ENCODE results near the gene RPS25. TPM values are rescaled to one million over a fixed set of nuclear protein-coding genes. Genes with fewer than 3 reads are reported as not detected.
"Not testable (repeated sequence)": the region's sequence is repeated elsewhere in the genome, so short reads cannot be mapped to it uniquely, and the experiment has no call there.

RPS25 gene
- total RNA-seq, 4 donors from 2014 or later: 220 to 1,105 (median 540) TPM

DNA sequence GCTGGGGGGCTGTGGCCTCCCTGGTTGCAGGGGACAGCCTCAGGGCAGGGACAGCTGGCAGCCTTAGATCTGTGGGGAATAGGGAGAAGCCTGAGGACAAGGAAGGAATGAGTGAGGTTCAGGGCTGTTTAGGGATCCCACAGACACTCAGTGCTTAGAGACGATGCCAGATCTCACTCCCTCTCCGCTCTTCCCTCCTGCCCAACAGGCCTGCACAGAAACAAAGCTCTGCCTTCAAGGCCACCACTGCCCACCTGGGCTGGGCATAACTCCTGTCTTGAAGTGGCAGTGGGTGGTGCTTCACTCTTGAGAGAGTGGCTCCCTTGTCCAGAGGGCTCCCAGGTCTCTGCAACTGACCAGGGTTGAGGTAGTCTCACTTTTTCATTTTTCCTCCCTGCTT lies 33.3 kb downstream of the RPS25 start:
- WGBS, 2 donors (ENCODE audit: low coverage in 1 of 2): 84% methylated on average over 2 of the region's 2 CpGs; no CpG with 5 or more reads in 1 of the 2 donors
- in situ Hi-C loops (cut with MboI; ENCODE audit: low pct_ligation_motif_present in 1 of 4, low pct_unique_long_range_greater_than_20kb in 1 of 4, low sequenced_read_pairs in 3 of 4): no loop called here
- Histone ChIP-seq H3K4me1 (peaks cover 0 to 2% (median 0%) of the 10 kb centered on the region in 4 donors), H3K4me3 (no peak overlapping the region), H3K36me3 (no peaks in the 10 kb centered on the region), H3K27me3 (no peaks in the 10 kb centered on the region), H3K27ac (no peak overlapping the region), H3K9me3 (no peaks in the 10 kb centered on the region)
- no peak for DNase-seq
- TF ChIP-seq POLR2AphosphoS5 (IDR thresholded peaks at IDR 0.05) (no peak), EP300 (IDR thresholded peaks at IDR 0.05; ENCODE audit: low read depth) (no peak), POLR2A (IDR thresholded peaks at IDR 0.05) (no peak)
- TF ChIP-seq, protein P1, sequence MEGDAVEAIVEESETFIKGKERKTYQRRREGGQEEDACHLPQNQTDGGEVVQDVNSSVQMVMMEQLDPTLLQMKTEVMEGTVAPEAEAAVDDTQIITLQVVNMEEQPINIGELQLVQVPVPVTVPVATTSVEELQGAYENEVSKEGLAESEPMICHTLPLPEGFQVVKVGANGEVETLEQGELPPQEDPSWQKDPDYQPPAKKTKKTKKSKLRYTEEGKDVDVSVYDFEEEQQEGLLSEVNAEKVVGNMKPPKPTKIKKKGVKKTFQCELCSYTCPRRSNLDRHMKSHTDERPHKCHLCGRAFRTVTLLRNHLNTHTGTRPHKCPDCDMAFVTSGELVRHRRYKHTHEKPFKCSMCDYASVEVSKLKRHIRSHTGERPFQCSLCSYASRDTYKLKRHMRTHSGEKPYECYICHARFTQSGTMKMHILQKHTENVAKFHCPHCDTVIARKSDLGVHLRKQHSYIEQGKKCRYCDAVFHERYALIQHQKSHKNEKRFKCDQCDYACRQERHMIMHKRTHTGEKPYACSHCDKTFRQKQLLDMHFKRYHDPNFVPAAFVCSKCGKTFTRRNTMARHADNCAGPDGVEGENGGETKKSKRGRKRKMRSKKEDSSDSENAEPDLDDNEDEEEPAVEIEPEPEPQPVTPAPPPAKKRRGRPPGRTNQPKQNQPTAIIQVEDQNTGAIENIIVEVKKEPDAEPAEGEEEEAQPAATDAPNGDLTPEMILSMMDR (IDR thresholded peaks at IDR 0.05): no peak
- intact Hi-C loops (cut with DNase I; ENCODE audit: low total_unique reads): no loop called here

DNA sequence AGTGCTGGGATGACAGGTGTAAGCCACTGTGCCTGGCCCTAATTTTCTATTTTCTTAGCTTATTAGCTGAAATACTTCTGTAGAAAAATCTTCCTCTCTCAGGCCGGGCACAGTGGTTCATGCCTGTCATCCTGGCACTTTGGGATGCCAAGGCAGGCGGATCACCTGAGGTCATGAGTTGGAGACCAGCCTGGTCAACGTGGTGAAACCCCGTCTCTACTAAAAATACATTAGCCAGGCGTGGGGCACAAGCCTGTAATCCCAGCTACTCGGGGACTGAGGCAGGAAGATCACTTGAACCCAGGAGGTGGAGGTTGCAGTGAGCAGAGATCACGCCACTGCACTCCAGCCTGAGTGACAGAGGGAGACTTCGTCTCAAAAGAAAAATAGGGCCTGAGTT lies 33.8 kb downstream of the RPS25 start:
- H3K4me3 ChIP-seq; H3K9me3 ChIP-seq; H3K4me1 ChIP-seq; H3K27me3 ChIP-seq; in situ Hi-C loops (cut with MboI; ENCODE audit: low pct_ligation_motif_present in 1 of 4, low pct_unique_long_range_greater_than_20kb in 1 of 4, low sequenced_read_pairs in 3 of 4); intact Hi-C loops (cut with DNase I; ENCODE audit: low total_unique reads); H3K36me3 ChIP-seq; DNase-seq; H3K27ac ChIP-seq: not testable (repeated sequence)
- 60 to 69% methylated on average over 1 to 8 of the region's 8 CpGs for WGBS, 2 donors (ENCODE audit: low coverage in 1 of 2)

DNA sequence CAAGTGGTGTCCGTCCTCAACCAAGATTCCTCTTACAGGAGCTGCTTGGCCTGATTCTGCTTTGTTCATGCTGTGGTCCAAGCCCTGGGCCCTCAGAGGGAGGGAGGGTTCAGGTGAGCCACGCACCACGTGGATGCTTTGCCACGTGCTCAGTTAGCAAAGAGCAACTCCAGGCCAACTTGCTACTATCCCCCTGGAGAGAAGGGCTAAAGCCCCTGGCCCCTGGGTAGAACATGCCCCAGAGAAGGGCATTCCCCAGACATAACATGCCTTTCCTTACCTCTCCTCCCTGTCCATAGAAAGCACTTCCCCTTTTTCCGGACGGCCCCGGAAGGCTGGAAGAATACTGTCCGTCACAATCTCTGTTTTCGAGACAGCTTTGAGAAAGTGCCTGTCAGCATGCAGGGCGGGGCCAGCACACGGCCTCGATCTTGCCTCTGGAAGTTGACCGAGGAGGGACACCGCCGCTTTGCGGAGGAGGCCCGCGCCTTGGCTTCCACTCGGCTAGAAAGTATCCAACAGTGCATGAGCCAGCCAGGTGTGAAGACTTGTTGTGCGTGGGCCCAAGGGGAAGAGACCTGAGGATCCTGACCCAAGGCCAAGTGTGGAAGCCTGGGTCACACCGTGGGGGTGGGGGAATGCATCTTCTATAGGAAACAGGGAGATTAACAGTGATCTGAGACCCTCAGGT lies 37.8 kb downstream of the RPS25 start:
- no peak for DNase-seq
- Histone ChIP-seq H3K4me1 (peaks cover 0 to 2% (median 0%) of the 10 kb centered on the region in 4 donors), H3K36me3 (no peaks in the 10 kb centered on the region), H3K9me3 (no peaks in the 10 kb centered on the region), H3K27ac (no peak overlapping the region), H3K27me3 (peaks cover 1% of the 10 kb centered on the region), H3K4me3 (no peak overlapping the region)
- in situ Hi-C loops (cut with MboI; ENCODE audit: low pct_ligation_motif_present in 1 of 4, low pct_unique_long_range_greater_than_20kb in 1 of 4, low sequenced_read_pairs in 3 of 4): no loop called here
- intact Hi-C loops (cut with DNase I; ENCODE audit: low total_unique reads): no loop called here
- TF ChIP-seq POLR2AphosphoS5 (IDR thresholded peaks at IDR 0.05) (no peak), EP300 (IDR thresholded peaks at IDR 0.05; ENCODE audit: low read depth) (no peak), POLR2A (IDR thresholded peaks at IDR 0.05) (no peak)
- TF ChIP-seq, protein P1 (IDR thresholded peaks at IDR 0.05): no peak
- WGBS, 2 donors (ENCODE audit: low coverage in 1 of 2): 59% methylated on average over 20 of the region's 21 CpGs; no CpG with 5 or more reads in 1 of the 2 donors

DNA sequence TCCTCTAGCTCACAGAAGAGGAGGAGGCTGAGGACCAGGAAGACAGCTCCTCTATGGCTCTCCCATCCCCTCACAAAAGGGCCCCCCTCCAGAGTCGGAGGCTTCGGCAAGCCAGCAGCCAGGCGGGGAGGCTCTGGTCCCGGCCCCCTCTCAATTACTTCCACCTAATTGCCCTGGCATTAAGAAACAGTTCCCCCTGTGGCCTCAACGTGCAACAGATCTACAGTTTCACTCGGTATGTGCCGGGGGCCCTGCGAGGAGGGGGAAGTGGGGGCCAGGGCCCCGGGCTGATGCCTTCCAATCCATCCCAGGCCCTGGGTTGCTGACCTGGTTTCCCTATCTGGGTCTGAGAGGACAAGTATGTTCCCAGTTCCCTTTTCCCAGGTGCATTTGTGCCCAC lies 38.7 kb downstream of the RPS25 start:
- Histone ChIP-seq H3K27me3 (peaks cover 3% of the 10 kb centered on the region), H3K9me3 (no peaks in the 10 kb centered on the region), H3K36me3 (no peaks in the 10 kb centered on the region), H3K27ac (no peak overlapping the region), H3K4me3 (no peak overlapping the region), H3K4me1 (peaks cover 0 to 2% (median 0%) of the 10 kb centered on the region in 4 donors)
- intact Hi-C loops (cut with DNase I; ENCODE audit: low total_unique reads): no loop called here
- DNase-seq: no peak
- 56% methylated on average over 9 of the region's 9 CpGs; no CpG with 5 or more reads in 1 of the 2 donors for WGBS, 2 donors (ENCODE audit: low coverage in 1 of 2)
- in situ Hi-C loops (cut with MboI; ENCODE audit: low pct_ligation_motif_present in 1 of 4, low pct_unique_long_range_greater_than_20kb in 1 of 4, low sequenced_read_pairs in 3 of 4): no loop called here
- TF ChIP-seq EP300 (IDR thresholded peaks at IDR 0.05; ENCODE audit: low read depth) (no peak), POLR2AphosphoS5 (IDR thresholded peaks at IDR 0.05) (no peak), POLR2A (IDR thresholded peaks at IDR 0.05) (no peak)
- TF ChIP-seq, protein P1 (IDR thresholded peaks at IDR 0.05): no peak
